SU-DHL-6 (cell line): ENCODE results near the gene SVOPL.
"Not testable (repeated sequence)": the region's sequence is repeated elsewhere in the genome, so short reads cannot be mapped to it uniquely, and the experiment has no call there.

Experiments used
- H2AFZ ChIP-seq: fragments of 200-600 bp; sonication (generic); 2 replicates; pipeline ENCODE4 v1.6.1; 2014; ENCODE audit warnings: low read depth, mild to moderate bottlenecking, moderate library complexity, mixed read lengths, antibody characterized with exemption, low read length; ENCODE audit not compliant: severe bottlenecking
- H3F3A ChIP-seq: fragments of 200-600 bp; shearing (Covaris generic); 2 replicates; pipeline ENCODE4 v1.6.0; 2016; ENCODE audit warnings: antibody characterized with exemption, mild to moderate bottlenecking; ENCODE audit not compliant: insufficient read depth
- H3K27ac ChIP-seq: fragments of 200-600 bp; sonication (generic); 2 replicates; pipeline ENCODE4 v1.5.1; 2016; ENCODE audit warnings: low read depth, mild to moderate bottlenecking, low read length, moderate library complexity, mixed read lengths
- H3K27me3 ChIP-seq: fragments of 200-600 bp; sonication (generic), shearing (Covaris generic); 2 replicates; pipeline ENCODE4 v1.6.0; 2014; ENCODE audit warnings: mild to moderate bottlenecking, low read length
- H3K36me3 ChIP-seq: fragments of 200-600 bp; sonication (generic); 2 replicates; pipeline ENCODE4 v1.6.1; 2014; ENCODE audit warnings: mild to moderate bottlenecking, low read length, mixed read lengths
- H3K4me2 ChIP-seq: fragments of 300-600, 200-600 bp; shearing (Covaris generic), sonication (generic); 2 replicates; pipeline ENCODE4 v1.6.0; 2014; ENCODE audit warnings: low read length, low read depth, mild to moderate bottlenecking; ENCODE audit not compliant: poor library complexity, severe bottlenecking
- H3K4me3 ChIP-seq: fragments of 200-600 bp; sonication (generic); 2 replicates; pipeline ENCODE4 v1.5.1; 2014; ENCODE audit warnings: antibody characterized with exemption, low read length, mild to moderate bottlenecking, mixed read lengths; ENCODE audit not compliant: insufficient read depth, poor library complexity, severe bottlenecking
- H3K79me2 ChIP-seq: fragments of 200-600 bp; sonication (generic); 2 replicates; pipeline ENCODE4 v1.6.1; 2014; ENCODE audit warnings: mild to moderate bottlenecking, low read length, moderate library complexity; ENCODE audit not compliant: insufficient read depth
- H3K9ac ChIP-seq: fragments of 200-600 bp; sonication (generic); 2 replicates; pipeline ENCODE4 v1.7.0; 2014; ENCODE audit warnings: mild to moderate bottlenecking, low read length
- H3K9me2 ChIP-seq: fragments of 200-600 bp; sonication (generic); replicated peaks from 2 replicates; pipeline ENCODE4 v1.6.1; 2014; ENCODE audit warnings: low read length; ENCODE audit not compliant: insufficient read depth
- H3K9me3 ChIP-seq: fragments of 200-600 bp; sonication (generic); 2 replicates; pipeline ENCODE4 v1.6.1; 2014; ENCODE audit warnings: low read length, mixed read lengths; ENCODE audit not compliant: insufficient read depth
- H4K20me1 ChIP-seq: fragments of 200-600 bp; sonication (generic); 2 replicates; pipeline ENCODE4 v1.6.1; 2014; ENCODE audit warnings: low read depth, mild to moderate bottlenecking, antibody characterized with exemption, low read length, moderate library complexity, mixed read lengths
- CTCF ChIP-seq: fragments of 200-600 bp; sonication (generic); IDR thresholded peaks from one replicate; pipeline ENCODE4 v1.5.1; 2017; ENCODE audit warnings: antibody characterized with exemption, mild to moderate bottlenecking, low read length, moderate library complexity; ENCODE audit not compliant: insufficient read depth, poor library complexity, severe bottlenecking
- EZH2phosphoT487 ChIP-seq: fragments of 200-600 bp; sonication (generic), shearing (Covaris generic); conservative IDR thresholded peaks from 2 replicates; pipeline ENCODE4 v1.6.1; 2018; ENCODE audit warnings: mild to moderate bottlenecking, antibody characterized with exemption, low read length, moderate library complexity, mixed read lengths

SVOPL gene

DNA sequence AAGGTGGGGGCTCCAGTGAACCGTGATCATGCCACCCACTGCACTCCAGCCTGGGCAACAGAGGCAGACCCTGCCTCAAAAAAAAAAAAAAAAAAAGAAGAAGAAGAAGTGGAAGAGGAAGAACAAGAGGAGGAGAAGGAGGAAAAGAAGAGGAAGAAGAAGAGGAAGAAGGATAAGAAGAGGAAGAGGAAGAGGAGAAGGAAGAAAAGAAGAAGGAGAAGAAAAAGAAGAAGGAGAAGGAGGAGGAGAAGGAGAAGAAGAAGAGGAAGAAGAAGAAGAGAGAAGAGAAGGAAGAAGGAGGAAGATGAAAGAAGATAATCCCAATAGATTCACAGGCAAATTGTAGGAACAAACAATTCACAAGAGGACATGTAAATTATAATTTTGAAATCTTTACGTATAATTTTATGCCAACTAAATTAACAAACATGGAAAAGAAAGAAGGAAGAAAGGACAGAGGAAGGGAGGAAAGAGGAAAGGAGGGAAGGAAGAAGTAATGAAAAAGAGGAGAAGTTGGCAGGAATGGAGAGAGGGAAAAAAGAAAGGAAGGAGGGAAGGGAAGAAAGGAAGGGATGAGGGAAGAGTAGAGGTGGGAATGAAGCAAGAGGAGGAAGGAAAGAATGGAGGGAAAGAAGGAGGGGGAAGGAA lies 3.5 kb downstream of the SVOPL start:
- TF ChIP-seq EZH2phosphoT487 (no peak), CTCF (no peak)
- H3K36me3 ChIP-seq = no peaks in the 10 kb centered on the region
- no peak overlapping the region for H3K4me3 ChIP-seq
- H3K9ac ChIP-seq = no peak overlapping the region
- H3K4me2 ChIP-seq = no peak overlapping the region
- no peaks in the 10 kb centered on the region for H3K27me3 ChIP-seq
- H3K79me2 ChIP-seq = no peaks in the 10 kb centered on the region
- no peaks in the 10 kb centered on the region for H3K9me3 ChIP-seq
- no peaks in the 10 kb centered on the region for H3F3A ChIP-seq
- no peak overlapping the region for H3K27ac ChIP-seq
- H2AFZ ChIP-seq = no peak overlapping the region
- no peaks in the 10 kb centered on the region for H4K20me1 ChIP-seq
- no peaks in the 10 kb centered on the region for H3K9me2 ChIP-seq

- H3K36me3 ChIP-seq, H3K9me2 ChIP-seq, H3K9ac ChIP-seq, H3K4me2 ChIP-seq, H3K27me3 ChIP-seq, H3K27ac ChIP-seq, H3K9me3 ChIP-seq, H3K4me3 ChIP-seq, H2AFZ ChIP-seq, H3F3A ChIP-seq, H3K79me2 ChIP-seq, H4K20me1 ChIP-seq: not testable (repeated sequence)
Measured at GRCh38 chr7:138695776-138696175, 5.4 kb downstream of the SVOPL start.

GRCh38 chr7:138695106-138695505 lies 6.1 kb downstream of the SVOPL start:
- H2AFZ ChIP-seq = no peak overlapping the region
- H3K9me2 ChIP-seq = no peaks in the 10 kb centered on the region
- no peak overlapping the region for H3K9ac ChIP-seq
- H3F3A ChIP-seq = no peaks in the 10 kb centered on the region
- H3K9me3 ChIP-seq = no peaks in the 10 kb centered on the region
- H3K36me3 ChIP-seq = no peaks in the 10 kb centered on the region
- H3K27me3 ChIP-seq = no peaks in the 10 kb centered on the region
- H3K79me2 ChIP-seq = no peaks in the 10 kb centered on the region
- no peak overlapping the region for H3K4me2 ChIP-seq
- H4K20me1 ChIP-seq = no peaks in the 10 kb centered on the region
- no peak overlapping the region for H3K27ac ChIP-seq
- H3K4me3 ChIP-seq = no peak overlapping the region
- TF ChIP-seq CTCF (no peak), EZH2phosphoT487 (no peak)

- no peak overlapping the region for H3K9ac ChIP-seq
- H4K20me1 ChIP-seq = no peaks in the 10 kb centered on the region
- H3K4me2 ChIP-seq = no peak overlapping the region
- no peaks in the 10 kb centered on the region for H3K27me3 ChIP-seq
- no peak overlapping the region for H2AFZ ChIP-seq
- no peaks in the 10 kb centered on the region for H3F3A ChIP-seq
- H3K4me3 ChIP-seq = no peak overlapping the region
- TF ChIP-seq CTCF (no peak), EZH2phosphoT487 (no peak)
- H3K9me2 ChIP-seq = no peaks in the 10 kb centered on the region
- H3K27ac ChIP-seq = no peak overlapping the region
- no peaks in the 10 kb centered on the region for H3K9me3 ChIP-seq
- no peaks in the 10 kb centered on the region for H3K36me3 ChIP-seq
- no peaks in the 10 kb centered on the region for H3K79me2 ChIP-seq
Measured at GRCh38 chr7:138691178-138691577, 10.0 kb downstream of the SVOPL start.
